RCC 7860 (cell line): ENCODE data around the gene C22orf31.
A peak's percentile ranks its signal among the peaks of the same experiment; 100 is the strongest.
"Not testable (repeated sequence)": the region's sequence is repeated elsewhere in the genome, so short reads cannot be mapped to it uniquely, and the experiment has no call there.

Experiments
- DNase-seq: peaks from one replicate; pipeline ENCODE4 v3.0.0-alpha.2; 2015; ENCODE audit warnings: low spot score
- FAIRE-seq: peaks from 2 replicates; lab custom pipeline; 2012; peaks lifted over from hg19 to GRCh38; lab: Jason Lieb, UNC

C22orf31 gene

DNA sequence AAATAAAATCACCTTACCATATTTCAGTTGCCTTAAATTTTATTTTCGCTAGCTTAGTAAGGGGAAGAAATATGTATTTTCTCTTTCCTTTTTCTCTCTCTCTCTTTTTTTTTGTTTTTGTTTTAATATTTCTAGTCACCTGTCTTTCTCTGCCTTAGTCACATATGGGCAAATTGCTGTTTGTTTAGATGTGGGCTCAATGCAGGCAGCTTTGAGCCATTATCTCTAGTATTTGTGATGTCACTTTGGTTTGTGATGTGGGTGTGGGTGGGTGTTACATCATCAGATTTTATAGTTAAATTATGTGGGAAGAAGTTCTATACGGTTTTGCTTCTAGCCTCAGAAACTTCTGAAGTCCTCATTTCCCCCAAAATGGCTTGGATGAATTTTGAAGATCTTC is at the start of gene C22orf31:
C22orf31 (minus strand) TSS at position 59 of the 400 bp plus-strand sequence; CDS start at position 20, 39 bp downstream.
- DNase-seq: no peak
- no peak for FAIRE-seq

DNA sequence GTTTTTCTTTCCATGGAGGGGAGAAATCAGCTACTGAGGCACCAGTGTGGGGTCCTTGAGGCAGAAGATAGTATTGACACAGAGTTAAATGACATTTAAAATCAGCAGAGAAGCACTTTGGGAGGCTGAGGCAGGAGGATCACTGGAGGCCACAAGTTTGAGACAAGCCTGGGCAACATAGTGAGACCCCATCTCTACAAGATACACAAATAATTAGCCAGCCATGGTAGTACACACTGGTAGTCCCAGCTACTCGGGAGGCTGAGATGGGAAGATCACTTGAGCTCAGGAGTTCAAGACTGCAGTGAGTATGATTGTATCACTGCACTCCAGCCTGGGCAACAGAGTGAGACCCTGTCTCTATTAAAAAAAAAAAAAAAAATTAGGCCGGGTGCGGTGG is 49.3 kb upstream of the C22orf31 start:
- no peak for DNase-seq
- no peak for FAIRE-seq

DNA sequence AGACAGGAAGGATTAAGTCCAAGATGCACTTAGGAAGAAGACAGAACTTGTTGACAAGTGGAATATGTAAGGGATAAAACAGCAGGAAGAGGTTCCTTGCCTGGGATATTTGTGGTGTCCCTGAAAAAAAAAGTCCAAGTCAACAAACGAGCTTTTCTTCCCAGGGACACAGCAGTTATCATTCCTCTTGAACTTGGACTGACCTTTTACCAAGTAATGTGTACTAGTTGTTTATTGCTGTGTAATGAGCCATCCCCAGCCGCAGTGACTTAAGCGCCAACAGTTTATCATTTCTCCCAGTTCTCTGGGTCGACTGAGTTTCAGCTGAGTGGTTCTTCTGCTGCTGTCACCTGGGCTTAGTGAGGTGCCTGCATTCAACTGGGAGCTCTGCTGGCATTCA is 48.2 kb upstream of the C22orf31 start:
- DNase-seq (peak; percentile 47), FAIRE-seq (peak; percentile 66)

DNA sequence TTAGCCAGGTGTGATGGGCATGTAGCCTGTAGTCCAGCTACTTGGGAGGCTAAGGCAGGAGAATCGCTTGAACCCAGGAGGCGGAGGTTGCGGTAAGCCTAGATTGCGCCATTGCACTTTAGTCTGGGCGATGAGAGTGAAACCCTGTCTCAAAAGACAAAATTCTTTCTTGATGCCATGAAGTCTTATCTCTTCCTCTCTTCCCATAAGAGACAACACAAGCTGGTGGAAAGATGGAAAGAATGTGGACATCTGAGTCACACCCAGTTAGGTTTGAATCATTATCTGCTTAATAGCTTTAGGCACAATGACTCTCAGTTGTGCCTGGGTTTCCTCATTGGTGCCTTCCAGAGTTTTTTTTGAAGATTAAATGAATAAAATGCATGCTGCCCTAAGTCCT is 46.5 kb upstream of the C22orf31 start:
- DNase-seq (peak; percentile 36), FAIRE-seq (peak; percentile 57)

DNA sequence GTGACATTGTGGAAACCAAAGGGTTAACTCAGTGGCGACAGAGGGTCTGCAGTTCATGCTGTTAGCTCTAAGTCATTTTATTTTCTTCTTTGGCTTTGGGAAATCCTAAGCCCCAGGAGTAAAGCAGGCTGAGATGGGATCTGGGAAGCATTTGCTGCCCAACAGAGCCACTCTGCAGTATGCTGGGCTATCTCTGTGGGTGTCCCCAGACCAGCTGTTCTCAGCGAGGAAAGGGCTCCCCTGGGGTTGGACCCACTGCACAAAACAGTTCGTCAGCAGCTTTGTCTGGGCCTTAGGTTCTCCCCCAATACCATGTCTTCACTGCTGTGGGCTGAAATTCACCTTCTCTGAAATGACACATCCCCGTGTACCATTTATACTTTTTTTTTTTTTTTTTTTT is 45.2 kb upstream of the C22orf31 start:
- no peak for DNase-seq

DNA sequence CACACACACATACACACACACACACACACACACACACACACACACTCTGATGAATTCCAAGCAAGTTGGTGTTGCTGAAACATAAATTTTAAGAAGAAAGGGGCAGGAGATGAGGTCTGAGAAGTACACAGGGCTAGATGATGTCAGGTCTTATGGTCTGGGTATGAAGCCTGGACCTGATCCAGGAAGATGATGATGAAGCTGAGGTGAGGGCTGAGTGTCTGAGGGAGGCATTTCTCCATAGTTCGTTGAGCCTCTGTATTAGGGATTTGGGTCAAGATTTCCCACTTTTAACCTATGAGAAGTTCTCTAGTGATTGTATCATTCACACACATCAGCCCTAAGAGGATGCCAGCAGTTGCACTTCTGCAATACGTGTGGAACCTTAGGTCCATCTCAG is 43.8 kb upstream of the C22orf31 start:
- FAIRE-seq: no peak
- no peak for DNase-seq

More for the DNA sequence above, 45.2 kb upstream of the C22orf31 start:
- no peak for FAIRE-seq

DNA sequence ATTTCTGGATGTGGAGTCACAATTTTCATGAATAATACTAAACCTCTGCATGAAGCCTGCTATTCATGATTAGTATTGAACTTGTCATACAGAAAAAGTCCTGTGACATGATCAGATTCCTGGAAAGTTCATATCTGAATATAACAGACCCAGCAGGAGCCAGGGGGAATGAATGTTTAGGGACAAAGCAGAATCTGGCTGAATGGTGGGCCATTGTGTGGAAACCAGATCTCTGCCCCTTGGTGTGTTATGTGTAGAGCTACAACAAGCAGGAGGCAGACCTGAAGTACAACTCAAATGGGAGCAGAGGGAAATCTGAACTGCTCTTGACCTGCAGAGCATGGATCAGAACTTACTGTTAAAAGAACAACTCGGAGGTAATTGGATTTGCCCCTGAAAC is 41.5 kb upstream of the C22orf31 start:
- DNase-seq (no peak), FAIRE-seq (no peak)

DNA sequence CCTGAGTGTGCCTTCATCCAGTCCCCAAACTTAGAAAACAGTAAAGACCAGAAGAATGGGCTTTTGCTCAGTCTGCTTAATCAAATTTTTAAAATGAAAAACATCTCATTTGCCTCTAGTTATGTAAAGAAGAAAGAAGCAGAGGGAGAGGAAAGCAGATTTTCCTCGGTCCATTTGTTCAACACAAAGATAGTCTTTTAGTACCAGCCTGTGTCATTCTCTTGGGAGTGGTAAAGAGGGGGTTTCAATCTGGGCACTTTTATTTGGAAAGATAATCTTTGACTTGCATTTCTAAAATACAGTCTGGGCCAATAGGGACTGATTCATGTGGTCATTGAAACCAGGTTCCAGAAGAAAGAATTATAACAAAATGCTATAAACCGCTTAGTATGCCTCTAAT is 40.7 kb upstream of the C22orf31 start:
- DNase-seq (no peak), FAIRE-seq (no peak)

DNA sequence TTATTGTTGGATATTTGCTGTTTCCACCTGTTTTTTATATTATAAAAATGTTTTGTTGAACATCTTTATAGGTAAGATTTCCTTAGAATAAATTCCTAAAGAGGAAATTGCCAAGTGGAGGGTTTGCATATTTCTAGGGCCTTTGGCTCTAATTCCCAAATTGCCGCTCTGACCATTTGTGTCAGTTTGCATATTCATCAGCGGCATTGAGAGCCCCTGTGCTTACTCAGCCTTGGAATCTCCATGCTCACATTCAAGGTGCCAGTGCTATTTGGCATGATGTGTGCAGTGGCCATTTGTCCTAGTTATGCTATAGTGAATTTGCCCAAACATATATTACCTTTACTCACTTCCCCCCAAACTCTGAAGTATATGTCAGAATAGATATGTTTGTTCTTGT is 36.7 kb upstream of the C22orf31 start:
- FAIRE-seq: no peak
- no peak for DNase-seq

DNA sequence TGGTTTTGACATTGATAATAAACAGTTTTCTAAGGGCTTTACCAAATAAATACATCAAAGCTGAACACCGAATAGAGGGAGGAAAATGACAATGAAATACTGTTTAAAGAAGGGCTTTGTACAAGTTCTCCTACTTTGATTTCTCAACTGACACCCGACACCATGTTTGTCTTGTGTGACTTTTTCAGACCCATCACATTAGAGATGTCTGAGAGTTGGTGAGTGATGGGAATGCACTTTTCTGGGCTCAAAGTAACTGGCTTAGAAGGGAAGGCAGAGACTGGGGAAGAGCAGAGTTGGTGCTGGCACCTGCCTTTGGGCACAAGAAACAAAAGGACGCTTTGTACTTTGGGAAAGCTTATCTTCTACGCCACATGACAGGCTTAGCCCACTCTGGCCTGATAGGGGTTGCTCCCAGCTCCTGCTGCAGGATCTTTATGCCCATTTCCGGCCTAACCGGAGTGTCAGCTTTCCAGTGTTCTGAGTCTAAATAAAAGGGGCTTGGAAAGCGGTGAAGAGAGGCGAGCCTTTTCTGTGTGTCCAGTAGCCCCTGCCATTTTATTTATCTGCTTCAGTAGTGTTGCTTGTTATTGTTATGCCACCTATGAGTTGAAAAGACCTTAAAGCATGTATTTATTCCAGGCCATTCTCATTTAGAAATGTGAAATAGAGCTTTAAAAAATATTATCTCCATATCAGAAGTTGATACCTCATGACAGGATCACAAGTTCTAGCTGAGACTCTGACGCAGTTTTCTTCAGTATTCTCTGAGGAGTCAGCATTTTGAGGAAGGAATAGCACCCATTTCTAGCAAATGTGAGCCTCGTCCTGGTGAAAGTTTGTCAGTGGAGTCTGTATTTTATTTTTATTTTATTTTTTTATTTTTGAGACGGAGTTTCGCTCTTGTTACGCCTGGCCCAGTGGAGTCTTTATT is 35.4 kb upstream of the C22orf31 start:
- no peak for FAIRE-seq
- DNase-seq: no peak

DNA sequence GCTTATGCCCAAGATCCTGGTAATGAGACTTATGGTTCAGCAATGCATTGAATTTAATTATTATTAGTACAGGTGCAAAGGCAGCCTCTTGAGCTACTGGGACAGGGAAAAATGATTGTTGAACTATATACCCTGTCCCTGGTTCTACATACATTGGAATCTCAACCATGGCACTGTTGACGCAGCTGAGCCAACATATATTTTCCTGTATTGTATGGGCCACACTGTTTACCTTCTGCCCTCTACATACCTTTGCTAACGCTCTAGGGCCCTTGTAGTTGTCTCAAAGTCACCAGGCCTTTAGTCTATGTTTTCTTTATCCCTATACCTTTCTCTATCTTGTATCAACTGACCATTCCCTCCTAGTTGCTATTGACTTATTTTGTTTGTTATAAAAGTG is 33.8 kb upstream of the C22orf31 start:
- DNase-seq (no peak), FAIRE-seq (no peak)

DNA sequence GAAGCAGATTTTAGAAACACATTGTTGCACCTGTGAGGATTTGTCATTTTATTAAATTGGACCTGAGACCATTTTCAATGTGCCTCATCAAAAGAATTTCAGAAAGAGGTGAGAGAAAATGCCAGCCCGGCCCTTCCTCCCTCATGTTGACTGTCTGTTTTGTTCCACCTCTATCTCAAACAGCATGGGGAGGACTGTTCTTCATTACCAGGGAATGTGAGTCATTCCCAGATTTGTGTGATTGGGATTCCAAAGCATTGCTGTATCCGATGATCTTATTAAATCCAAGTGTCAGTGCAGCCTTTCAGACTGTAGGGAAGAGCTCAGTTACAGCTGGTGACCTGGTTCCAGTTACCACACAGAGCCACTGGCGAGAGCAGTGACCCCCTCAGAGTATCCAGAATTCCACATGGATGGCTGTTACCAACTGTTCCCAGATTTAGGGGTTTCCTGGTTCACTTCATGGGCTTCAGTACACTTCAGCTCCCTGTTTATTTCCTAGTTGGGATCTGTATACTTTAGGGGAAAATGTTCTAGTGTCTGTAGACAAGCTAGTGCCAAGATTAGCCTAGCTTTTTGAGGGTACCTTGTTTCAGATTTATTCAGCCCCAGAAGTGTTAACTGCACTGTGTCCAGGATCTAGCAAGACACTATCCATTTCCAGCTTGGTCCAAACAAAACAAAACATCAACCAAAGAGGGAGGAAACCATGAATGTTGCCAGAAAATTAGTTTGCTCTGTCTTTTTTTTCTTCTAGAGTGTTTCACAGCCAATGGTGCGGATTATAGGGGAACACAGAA is 32.1 kb upstream of the C22orf31 start:
- DNase-seq (no peak), FAIRE-seq (no peak)

DNA sequence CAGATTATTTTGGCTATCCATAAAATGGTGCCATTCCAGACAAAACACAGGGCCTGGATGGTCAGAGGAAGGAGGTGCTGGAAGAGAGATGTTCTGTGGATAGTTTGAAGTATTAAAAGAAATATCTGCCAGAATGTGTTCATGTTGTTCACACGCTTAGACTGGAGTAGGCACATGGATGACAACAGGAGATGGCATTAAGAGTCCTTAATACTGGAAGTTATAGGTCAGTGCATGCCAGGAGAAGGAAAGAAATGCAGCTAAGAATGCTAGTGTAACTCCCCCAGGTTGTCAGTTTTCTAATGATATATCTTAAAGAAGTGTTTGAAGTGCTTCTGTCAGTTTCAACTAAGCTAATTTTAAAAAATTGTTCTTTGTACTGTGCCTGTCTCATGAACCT is 31.4 kb upstream of the C22orf31 start:
- FAIRE-seq (no peak), DNase-seq (no peak)

DNA sequence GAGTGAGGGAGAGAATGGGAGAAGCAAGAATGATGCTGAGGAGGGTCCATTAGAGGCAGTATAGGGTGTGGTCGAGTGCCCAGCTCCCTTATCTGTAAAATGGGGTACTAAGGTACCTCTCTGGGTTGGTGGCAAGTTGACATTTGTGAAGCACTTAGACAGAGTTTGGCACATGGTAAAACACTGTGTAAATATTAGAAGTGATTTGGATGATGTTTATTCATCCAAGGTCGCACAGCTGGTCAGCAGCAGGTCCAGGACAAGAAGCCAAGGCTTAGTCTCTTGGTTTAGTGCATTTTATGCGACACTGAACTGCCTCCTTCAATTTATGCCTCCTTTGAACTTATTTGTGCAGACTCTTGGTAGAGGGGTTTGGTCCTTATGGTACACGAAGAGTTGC is 30.6 kb upstream of the C22orf31 start:
- FAIRE-seq (no peak), DNase-seq (no peak)

DNA sequence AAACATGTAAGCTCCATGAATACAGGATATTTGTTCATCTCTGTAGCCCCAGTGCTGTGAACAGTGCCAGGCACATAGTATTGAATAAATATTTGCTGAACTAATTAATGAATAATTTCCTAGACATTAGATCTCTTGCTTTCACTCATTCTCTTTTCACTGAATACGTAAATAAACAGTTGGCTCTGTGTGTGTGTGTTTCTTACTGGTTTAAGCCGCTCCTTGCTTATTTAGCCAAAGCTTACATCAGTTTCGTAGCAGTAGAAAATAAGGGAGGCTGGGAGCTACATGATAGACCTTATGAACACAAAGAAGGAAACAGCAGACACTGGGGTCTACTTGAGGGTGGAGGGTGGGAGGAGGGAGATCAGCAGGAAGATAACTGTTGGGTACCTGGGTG is 28.4 kb upstream of the C22orf31 start:
- DNase-seq: no peak
- no peak for FAIRE-seq

DNA sequence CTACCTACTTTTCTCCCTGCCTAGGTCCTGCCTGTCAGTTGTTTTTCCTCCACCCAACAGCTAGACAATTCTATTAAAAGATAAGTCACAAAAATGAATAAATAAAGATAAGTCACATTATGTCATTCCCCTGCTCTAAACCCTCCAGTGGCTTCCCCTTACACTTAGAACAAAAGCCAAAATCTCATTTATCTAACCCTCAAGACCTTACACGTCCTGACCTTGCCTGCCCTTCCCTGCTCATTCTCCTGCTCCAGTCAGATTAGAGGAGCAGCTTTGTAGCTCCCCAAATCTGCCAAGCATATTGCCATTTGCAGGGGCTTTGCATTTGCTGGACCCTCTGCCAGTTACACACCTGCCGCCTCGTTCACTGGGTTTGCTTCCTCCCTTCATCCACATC is 27.9 kb upstream of the C22orf31 start:
- no peak for FAIRE-seq
- no peak for DNase-seq

DNA sequence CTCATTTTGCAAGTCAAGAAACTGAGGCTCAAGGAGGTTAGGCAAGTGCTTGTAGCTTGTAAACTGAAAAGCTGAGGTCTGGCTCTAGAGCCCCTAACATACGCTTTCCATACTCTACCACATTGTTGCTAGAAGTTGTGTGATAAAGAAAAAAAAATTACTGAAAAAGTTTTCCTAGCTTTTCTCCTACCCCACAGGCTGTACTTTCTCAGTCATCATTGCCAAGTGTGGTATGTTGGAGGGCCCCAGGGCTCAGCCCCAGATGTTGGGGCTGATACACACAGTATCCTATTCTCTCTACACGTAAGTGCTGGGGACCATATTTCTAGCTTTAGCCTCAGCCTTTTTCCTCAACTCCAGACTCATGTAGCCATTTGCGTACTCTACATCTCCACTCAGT is 27.2 kb upstream of the C22orf31 start:
- FAIRE-seq (no peak), DNase-seq (no peak)

DNA sequence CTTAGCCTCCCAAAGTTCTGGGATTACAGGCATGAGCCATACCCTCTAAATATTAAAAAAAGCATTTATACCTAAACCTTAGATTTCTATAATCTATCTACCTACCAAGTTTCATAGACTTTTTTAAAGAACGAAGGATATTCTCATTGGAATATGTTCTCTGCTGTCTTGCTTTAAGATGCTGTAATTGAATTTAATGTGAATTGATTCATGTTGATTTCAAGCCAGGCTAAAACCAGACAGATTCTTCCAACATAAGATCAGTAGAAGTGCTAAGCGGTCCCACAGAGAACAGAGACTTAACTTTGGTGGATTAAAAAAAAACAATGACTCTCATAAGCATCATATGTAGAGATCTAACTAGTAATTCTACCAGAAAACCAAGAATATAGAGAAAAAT is 25.4 kb upstream of the C22orf31 start:
- DNase-seq (no peak), FAIRE-seq (no peak)

DNA sequence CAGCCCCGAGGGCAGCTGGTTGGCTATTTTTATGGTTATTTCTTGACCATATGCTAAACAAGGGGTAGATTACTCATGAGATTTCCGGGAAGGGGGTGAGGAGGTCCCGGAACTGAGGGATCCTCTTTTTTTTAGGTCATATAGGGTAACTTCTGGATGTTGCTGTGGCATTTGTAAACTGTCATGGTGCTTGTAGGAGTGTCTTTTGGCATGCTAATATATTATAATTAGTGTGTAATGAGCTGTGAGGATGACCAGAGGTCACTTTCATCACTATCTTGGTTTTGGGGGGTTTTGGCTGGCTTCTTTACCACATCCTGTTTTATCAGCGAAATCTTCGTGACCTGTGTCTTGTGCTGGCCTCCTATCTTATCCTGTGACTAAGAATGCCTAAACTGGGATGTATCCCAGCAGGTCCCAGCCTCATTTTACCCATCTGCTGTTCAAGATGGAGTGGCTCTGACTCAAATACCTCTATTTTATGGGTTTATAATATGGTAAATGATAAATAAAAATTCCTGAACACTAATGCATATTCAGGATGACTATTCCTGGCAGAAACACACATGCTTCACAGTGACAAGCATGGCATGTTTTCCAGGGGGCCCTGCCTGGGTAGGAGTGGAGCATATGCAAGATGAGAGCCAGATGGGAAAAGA is 22.4 kb upstream of the C22orf31 start:
- FAIRE-seq (peak; percentile 48), DNase-seq (peak; percentile 45)

DNA sequence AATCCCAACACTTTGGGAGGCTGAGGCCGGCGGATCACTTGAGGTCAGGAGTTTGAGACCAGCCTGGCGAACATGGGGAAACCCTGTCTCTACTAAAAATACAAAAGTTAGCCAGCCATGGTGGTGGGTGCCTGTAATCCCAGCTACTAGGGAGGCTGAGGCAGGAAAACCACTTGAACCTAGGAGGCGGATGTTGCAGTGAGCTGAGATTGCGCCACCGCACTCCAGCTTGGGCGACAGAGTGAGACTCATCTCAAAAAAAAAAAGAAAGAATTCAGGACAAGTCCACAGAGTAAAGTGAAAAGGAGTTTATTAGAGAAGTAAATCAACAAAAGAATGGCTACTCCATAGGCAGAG is 21.9 kb upstream of the C22orf31 start:
- not testable (repeated sequence) for FAIRE-seq, DNase-seq

DNA sequence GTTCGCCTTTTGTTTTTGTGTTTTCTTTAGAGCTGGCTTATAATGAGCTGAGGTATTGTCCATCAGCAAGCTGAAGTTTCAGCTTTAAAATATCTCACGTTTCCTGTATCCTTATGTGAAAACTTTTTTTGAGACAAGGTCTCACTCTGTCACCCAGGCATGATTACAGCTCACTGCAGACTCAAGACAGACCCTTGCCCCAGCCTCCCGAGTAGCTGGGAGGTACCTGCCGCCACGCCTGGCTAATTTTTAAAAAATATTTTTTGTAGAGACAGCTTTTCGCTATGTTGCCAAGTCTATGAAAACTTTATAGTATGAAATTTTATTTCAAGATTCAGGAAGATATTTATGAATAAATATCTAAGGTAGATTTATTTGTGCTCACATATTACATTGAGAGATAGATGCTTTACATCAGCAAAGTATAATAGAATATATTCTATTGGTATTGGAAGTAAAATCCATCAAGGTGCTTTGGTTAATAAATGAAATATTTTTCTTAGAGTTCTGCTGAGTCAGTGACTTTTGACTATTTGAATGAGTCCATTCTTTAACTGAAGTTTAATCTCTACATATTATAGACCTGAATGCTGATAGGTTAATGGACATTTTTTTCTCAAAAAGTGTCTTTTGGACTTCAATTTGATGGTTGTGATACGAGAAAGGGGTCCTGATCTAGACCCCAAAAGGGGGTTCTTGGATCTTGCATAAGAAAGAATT is 21.4 kb upstream of the C22orf31 start:
- FAIRE-seq (no peak), DNase-seq (no peak)
